HCT116 (cell line): ENCODE measurements around the gene KRTAP12-3.

Source experiments
- CTCF ChIP-seq, 3 experiments: fragments of 200-600 bp in 1 of 3; sonication (generic) in 1 of 3; IDR thresholded peaks in 2 of 3; conservative IDR thresholded peaks in 1 of 3; 2 replicates each; pipeline ENCODE4 v1.5.1; 2012 to 2017; ENCODE audit warnings: low read depth in 2 of 3, low read length in 2 of 3, antibody characterized with exemption in 1 of 3, borderline replicate concordance in 1 of 3, control low read depth in 1 of 3, mild to moderate bottlenecking in 1 of 3, mixed read lengths in 1 of 3, mixed run types in 1 of 3, moderate library complexity in 1 of 3; ENCODE audit not compliant: insufficient read depth in 1 of 3
- ELF1 ChIP-seq: IDR thresholded peaks from 2 replicates; pipeline ENCODE4 v1.6.1; 2012; ENCODE audit warnings: low read depth, borderline replicate concordance
- EZH2 ChIP-seq: fragments of 200-600 bp; sonication (generic); IDR thresholded peaks from 2 replicates; pipeline ENCODE4 v1.6.1; 2017; ENCODE audit warnings: antibody characterized with exemption, mixed run types
- EZH2phosphoT487 ChIP-seq: fragments of 200-600 bp; IDR thresholded peaks from 2 replicates; pipeline ENCODE4 v1.6.1; 2018; ENCODE audit warnings: antibody characterized with exemption, borderline replicate concordance
- JUND ChIP-seq: IDR thresholded peaks from 2 replicates; pipeline ENCODE4 v1.6.1; 2012
- MAX ChIP-seq: IDR thresholded peaks from 2 replicates; pipeline ENCODE4 v1.6.1; 2012
- POLR2A ChIP-seq: IDR thresholded peaks from 2 replicates; pipeline ENCODE4 v1.7.0; 2011; ENCODE audit warnings: borderline replicate concordance; ENCODE audit not compliant: insufficient read depth, insufficient read length; ENCODE audit errors: extremely low read depth
- POLR2AphosphoS5 ChIP-seq: IDR thresholded peaks from 2 replicates; pipeline ENCODE4 v1.6.1; 2011; ENCODE audit warnings: mild to moderate bottlenecking, low read depth, low read length, moderate library complexity
- YY1 ChIP-seq: IDR thresholded peaks from 2 replicates; pipeline ENCODE4 v1.6.1; 2011; ENCODE audit warnings: low read length, low read depth, moderate library complexity, mild to moderate bottlenecking; ENCODE audit not compliant: insufficient replicate concordance; ENCODE audit errors: extremely low read depth
- ZBTB33 ChIP-seq: IDR thresholded peaks from 2 replicates; pipeline ENCODE4 v1.6.1; 2011; ENCODE audit warnings: mild to moderate bottlenecking, low read length, moderate library complexity; ENCODE audit not compliant: insufficient replicate concordance; ENCODE audit errors: extremely low read depth

- TF ChIP-seq CTCF (IDR thresholded peaks at IDR 0.05 in 2 of 3, conservative IDR thresholded peaks at IDR 0.05 in 1 of 3; ENCODE audit: borderline replicate concordance in 1 of 3, insufficient read depth in 1 of 3, low read depth in 2 of 3, low read length in 2 of 3): no peak
- TF ChIP-seq ELF1: no peak
- TF ChIP-seq ZBTB33: no peak
- no peak for TF ChIP-seq JUND
- TF ChIP-seq EZH2phosphoT487: no peak
- TF ChIP-seq EZH2: no peak
- TF ChIP-seq MAX: no peak
- TF ChIP-seq POLR2AphosphoS5: no peak
- TF ChIP-seq YY1: no peak
- TF ChIP-seq POLR2A: no peak
Measured at GRCh38 chr21:44703731-44704635, 46.3 kb downstream of the KRTAP12-3 start.
